ENCODE data around the gene NUP160.
"Not testable (repeated sequence)": the region's sequence is repeated elsewhere in the genome, so short reads cannot be mapped to it uniquely, and the experiment has no call there.

The NUP160 gene

DNA sequence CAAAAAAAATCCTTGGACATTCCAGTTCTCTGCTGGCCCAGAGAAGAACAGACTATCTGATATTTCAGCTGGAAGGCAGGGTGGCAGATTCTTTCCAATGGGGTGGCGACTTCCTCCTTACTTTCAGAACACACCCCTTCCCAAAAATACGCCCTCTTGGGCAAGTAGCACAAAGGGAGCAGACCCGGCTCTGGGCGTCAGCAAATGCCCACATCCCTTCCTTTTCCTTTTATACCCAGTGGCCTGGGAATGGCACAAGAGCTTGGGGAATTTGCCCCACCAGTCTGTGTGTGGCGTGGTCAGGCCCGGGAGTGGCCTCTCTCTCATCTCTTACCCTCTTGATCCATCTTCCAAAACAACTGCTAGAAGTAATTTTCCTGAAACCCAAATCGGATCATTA, 33.0 kb upstream of the NUP160 start:
- no peak overlapping the region for H3K4me3 ChIP-seq (ENCODE audit: low read length)
- H3K9ac ChIP-seq (ENCODE audit: low read depth, low read length) = no peak overlapping the region
- peaks cover 8% of the 10 kb centered on the region for H3K4me1 ChIP-seq (ENCODE audit: control insufficient read depth, insufficient read depth, low read length)
- H3K36me3 ChIP-seq (ENCODE audit: insufficient read depth, low read length) = no peaks in the 10 kb centered on the region
- no peaks in the 10 kb centered on the region for H3K27me3 ChIP-seq (ENCODE audit: control insufficient read depth, insufficient read depth, low read length)
- no peak overlapping the region for H3K4me2 ChIP-seq (ENCODE audit: low read length)
- H3K9me3 ChIP-seq (replicated peaks; ENCODE audit: low read length) = no peaks in the 10 kb centered on the region

GRCh38 chr11:47879259-47880158, 31.4 kb upstream of the NUP160 start:
- H3K9me3 ChIP-seq (replicated peaks; ENCODE audit: low read length) = peaks cover 3% of the 10 kb centered on the region

DNA sequence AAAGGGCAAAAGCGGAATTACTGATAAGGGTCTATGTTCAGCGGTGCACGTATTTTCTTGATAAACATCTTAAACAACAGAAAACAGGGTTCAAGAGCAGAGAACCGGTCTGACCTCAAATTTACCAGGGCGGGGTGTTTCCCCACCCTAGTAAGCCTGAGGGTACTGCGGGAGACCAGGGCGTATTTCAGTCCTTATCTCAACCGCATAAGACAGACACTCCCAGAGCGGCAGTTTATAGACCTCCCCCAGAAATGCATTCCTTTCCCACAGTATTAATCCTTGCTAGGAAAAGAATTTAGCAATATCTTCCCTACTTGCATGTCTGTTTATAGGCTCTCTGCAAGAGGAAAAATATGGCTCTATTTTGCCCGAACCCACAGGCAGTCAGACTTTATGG, 27.7 kb upstream of the NUP160 start:
- not testable (repeated sequence) for H3K4me2 ChIP-seq (ENCODE audit: low read length); H3K36me3 ChIP-seq (ENCODE audit: insufficient read depth, low read length); H3K9me3 ChIP-seq (replicated peaks; ENCODE audit: low read length); H3K4me1 ChIP-seq (ENCODE audit: control insufficient read depth, insufficient read depth, low read length); H3K27me3 ChIP-seq (ENCODE audit: control insufficient read depth, insufficient read depth, low read length); H3K4me3 ChIP-seq (ENCODE audit: low read length); H3K9ac ChIP-seq (ENCODE audit: low read depth, low read length)

More at GRCh38 chr11:47879259-47880158, 31.4 kb upstream of the NUP160 start:
- no peaks in the 10 kb centered on the region for H3K36me3 ChIP-seq (ENCODE audit: insufficient read depth, low read length)
- H3K27me3 ChIP-seq (ENCODE audit: control insufficient read depth, insufficient read depth, low read length) = no peaks in the 10 kb centered on the region
- H3K4me1 ChIP-seq (ENCODE audit: control insufficient read depth, insufficient read depth, low read length) = no peaks in the 10 kb centered on the region
- H3K4me3 ChIP-seq (ENCODE audit: low read length) = no peak overlapping the region
- no peak overlapping the region for H3K9ac ChIP-seq (ENCODE audit: low read depth, low read length)
- no peak overlapping the region for H3K4me2 ChIP-seq (ENCODE audit: low read length)

GRCh38 chr11:47870404-47870803, 22.3 kb upstream of the NUP160 start:
- Histone ChIP-seq H3K4me2 (ENCODE audit: low read length) (no peak overlapping the region), H3K36me3 (ENCODE audit: insufficient read depth, low read length) (no peaks in the 10 kb centered on the region), H3K4me3 (ENCODE audit: low read length) (no peak overlapping the region), H3K27me3 (ENCODE audit: control insufficient read depth, insufficient read depth, low read length) (no peaks in the 10 kb centered on the region), H3K9me3 (replicated peaks; ENCODE audit: low read length) (no peaks in the 10 kb centered on the region), H3K9ac (ENCODE audit: low read depth, low read length) (no peak overlapping the region), H3K4me1 (ENCODE audit: control insufficient read depth, insufficient read depth, low read length) (peaks cover 15% of the 10 kb centered on the region)

- Histone ChIP-seq H3K36me3 (ENCODE audit: insufficient read depth, low read length) (no peaks in the 10 kb centered on the region), H3K27me3 (ENCODE audit: control insufficient read depth, insufficient read depth, low read length) (no peaks in the 10 kb centered on the region), H3K4me1 (ENCODE audit: control insufficient read depth, insufficient read depth, low read length) (peaks cover 21% of the 10 kb centered on the region)
Measured at GRCh38 chr11:47869544-47870393, 21.6 kb upstream of the NUP160 start.

DNA sequence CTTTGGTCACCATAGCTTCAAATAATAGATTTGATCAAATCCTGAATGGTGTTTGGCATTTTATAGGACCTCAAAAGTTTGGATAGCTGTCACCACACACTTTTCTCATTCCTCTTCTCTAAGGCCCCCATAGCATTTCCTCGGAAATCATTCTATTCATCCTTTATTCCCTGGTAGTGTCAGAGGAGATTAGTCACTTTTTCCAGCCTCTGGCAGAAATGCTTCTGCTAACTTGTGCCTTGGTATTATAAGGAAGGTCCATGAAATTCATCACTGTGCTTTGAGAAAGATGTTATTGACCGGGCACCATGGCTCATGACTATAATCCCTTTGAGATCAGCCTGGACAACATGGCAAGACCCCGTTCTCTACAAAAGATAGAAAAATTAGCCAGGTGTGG, 19.7 kb upstream of the NUP160 start:
- Histone ChIP-seq H3K4me1 (ENCODE audit: control insufficient read depth, insufficient read depth, low read length) (peaks cover 40% of the 10 kb centered on the region), H3K9ac (ENCODE audit: low read depth, low read length) (no peak overlapping the region), H3K4me3 (ENCODE audit: low read length) (no peak overlapping the region), H3K4me2 (ENCODE audit: low read length) (no peak overlapping the region), H3K27me3 (ENCODE audit: control insufficient read depth, insufficient read depth, low read length) (no peaks in the 10 kb centered on the region), H3K9me3 (replicated peaks; ENCODE audit: low read length) (no peaks in the 10 kb centered on the region), H3K36me3 (ENCODE audit: insufficient read depth, low read length) (no peaks in the 10 kb centered on the region)

More at GRCh38 chr11:47869544-47870393, 21.6 kb upstream of the NUP160 start:
- peak overlapping the region; percentile 30 for H3K4me2 ChIP-seq (ENCODE audit: low read length)
- no peaks in the 10 kb centered on the region for H3K9me3 ChIP-seq (replicated peaks; ENCODE audit: low read length)
- no peak overlapping the region for H3K9ac ChIP-seq (ENCODE audit: low read depth, low read length)
- no peak overlapping the region for H3K4me3 ChIP-seq (ENCODE audit: low read length)

DNA sequence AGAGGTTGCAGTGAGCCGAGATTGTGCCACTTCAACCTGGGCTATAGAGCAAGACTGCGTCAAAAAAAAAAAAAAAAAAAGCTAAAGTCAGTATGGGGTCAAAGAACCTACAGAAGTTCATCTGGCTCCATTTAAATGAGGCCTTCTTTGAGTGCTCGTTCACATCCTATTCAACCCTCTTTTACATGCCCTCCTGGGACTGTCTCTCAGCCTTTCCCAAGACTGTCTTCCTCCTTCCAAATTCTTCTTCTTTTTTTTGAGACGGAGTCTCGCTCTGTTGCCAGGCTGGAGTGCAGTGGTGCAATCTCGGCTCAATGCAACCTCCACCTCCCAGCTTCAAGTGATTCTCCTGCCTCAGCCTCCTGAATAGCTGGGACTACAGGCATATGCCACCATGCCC, 18.7 kb upstream of the NUP160 start:
- H3K9ac ChIP-seq (ENCODE audit: low read depth, low read length); H3K27me3 ChIP-seq (ENCODE audit: control insufficient read depth, insufficient read depth, low read length); H3K36me3 ChIP-seq (ENCODE audit: insufficient read depth, low read length); H3K9me3 ChIP-seq (replicated peaks; ENCODE audit: low read length); H3K4me3 ChIP-seq (ENCODE audit: low read length); H3K4me2 ChIP-seq (ENCODE audit: low read length): not testable (repeated sequence)
- peaks cover 49% of the 10 kb centered on the region for H3K4me1 ChIP-seq (ENCODE audit: control insufficient read depth, insufficient read depth, low read length)

DNA sequence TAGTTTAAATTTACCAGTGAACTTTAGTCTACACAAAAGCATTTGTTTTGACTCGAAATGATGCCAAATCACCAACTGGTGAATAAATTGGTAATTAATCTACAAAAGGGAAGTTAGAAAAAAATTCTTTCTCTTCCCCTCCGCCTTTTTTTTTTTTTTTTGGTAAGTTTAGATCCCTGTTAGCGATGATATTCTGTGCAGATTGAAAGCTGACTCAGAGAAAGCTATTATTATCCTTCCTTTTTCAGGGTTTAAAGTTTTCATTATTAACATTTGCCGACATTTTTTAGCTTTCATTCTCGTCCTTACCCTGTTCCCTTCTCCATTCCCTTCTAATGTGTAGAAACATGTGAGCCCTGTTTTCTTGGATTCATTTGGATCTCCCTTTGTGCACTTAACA, 16.8 kb upstream of the NUP160 start:
- Histone ChIP-seq H3K9ac (ENCODE audit: low read depth, low read length) (peak overlapping the region; percentile 71), H3K36me3 (ENCODE audit: insufficient read depth, low read length) (no peaks in the 10 kb centered on the region), H3K4me3 (ENCODE audit: low read length) (peak overlapping the region; percentile 48), H3K4me1 (ENCODE audit: control insufficient read depth, insufficient read depth, low read length) (peaks cover 50% of the 10 kb centered on the region), H3K27me3 (ENCODE audit: control insufficient read depth, insufficient read depth, low read length) (no peaks in the 10 kb centered on the region), H3K4me2 (ENCODE audit: low read length) (peak overlapping the region; percentile 75), H3K9me3 (replicated peaks; ENCODE audit: low read length) (no peaks in the 10 kb centered on the region)

GRCh38 chr11:47863898-47864430, 15.8 kb upstream of the NUP160 start:
- Histone ChIP-seq H3K36me3 (ENCODE audit: insufficient read depth, low read length) (no peaks in the 10 kb centered on the region), H3K4me3 (ENCODE audit: low read length) (no peak overlapping the region), H3K4me1 (ENCODE audit: control insufficient read depth, insufficient read depth, low read length) (peaks cover 42% of the 10 kb centered on the region), H3K27me3 (ENCODE audit: control insufficient read depth, insufficient read depth, low read length) (no peaks in the 10 kb centered on the region), H3K4me2 (ENCODE audit: low read length) (peak overlapping the region; percentile 60), H3K9ac (ENCODE audit: low read depth, low read length) (no peak overlapping the region), H3K9me3 (replicated peaks; ENCODE audit: low read length) (no peaks in the 10 kb centered on the region)

GRCh38 chr11:47863189-47863897, 15.2 kb upstream of the NUP160 start:
- Histone ChIP-seq H3K9ac (ENCODE audit: low read depth, low read length) (peak overlapping the region; percentile 43), H3K9me3 (replicated peaks; ENCODE audit: low read length) (no peaks in the 10 kb centered on the region), H3K4me3 (ENCODE audit: low read length) (no peak overlapping the region), H3K36me3 (ENCODE audit: insufficient read depth, low read length) (no peaks in the 10 kb centered on the region), H3K27me3 (ENCODE audit: control insufficient read depth, insufficient read depth, low read length) (no peaks in the 10 kb centered on the region), H3K4me2 (ENCODE audit: low read length) (peak overlapping the region; percentile 60), H3K4me1 (ENCODE audit: control insufficient read depth, insufficient read depth, low read length) (peaks cover 44% of the 10 kb centered on the region)

DNA sequence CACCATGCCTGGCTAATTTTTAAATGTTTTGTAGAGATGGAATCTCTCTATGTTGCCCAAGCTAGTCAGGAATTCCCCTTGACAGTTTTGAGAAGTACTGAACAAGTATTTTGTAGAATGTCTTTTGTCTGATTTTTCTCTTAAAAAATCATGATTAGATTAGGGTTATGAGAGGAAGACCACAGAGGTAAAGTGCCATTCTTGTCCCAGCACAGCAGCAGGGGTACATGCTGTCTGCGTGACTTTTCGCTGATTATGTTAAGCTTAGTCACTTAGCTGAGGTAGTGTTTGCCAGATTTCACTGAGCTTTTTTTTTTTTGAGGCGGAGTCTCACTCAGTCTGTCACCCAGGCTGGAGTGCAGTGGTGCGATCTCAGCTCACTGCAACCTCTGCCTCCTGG, 13.6 kb upstream of the NUP160 start:
- peaks cover 53% of the 10 kb centered on the region for H3K4me1 ChIP-seq (ENCODE audit: control insufficient read depth, insufficient read depth, low read length)
- H3K9me3 ChIP-seq (replicated peaks; ENCODE audit: low read length) = no peaks in the 10 kb centered on the region
- peak overlapping the region; percentile 43 for H3K9ac ChIP-seq (ENCODE audit: low read depth, low read length)
- peak overlapping the region; percentile 15 for H3K4me2 ChIP-seq (ENCODE audit: low read length)
- H3K27me3 ChIP-seq (ENCODE audit: control insufficient read depth, insufficient read depth, low read length) = no peaks in the 10 kb centered on the region
- no peaks in the 10 kb centered on the region for H3K36me3 ChIP-seq (ENCODE audit: insufficient read depth, low read length)
- H3K4me3 ChIP-seq (ENCODE audit: low read length) = no peak overlapping the region

All from skeletal muscle satellite cell (primary cell).